GM23338 (cell line): ENCODE measurements around the gene MET.

Experiments used
- CREB1 ChIP-seq: fragments of 250-450 bp; sonication (Bioruptor Pico); IDR thresholded peaks from 2 replicates; pipeline ENCODE4 v1.5.0; 2020; ENCODE audit warnings: low read depth, mild to moderate bottlenecking, moderate library complexity
- ETS1 ChIP-seq: IDR thresholded peaks from 2 replicates; pipeline ENCODE4 v1.6.1; 2016; ENCODE audit warnings: antibody characterized with exemption
- EZH2 ChIP-seq: fragments of 200-600 bp; sonication (generic); IDR thresholded peaks from one replicate; pipeline ENCODE4 v1.8.0; 2017; ENCODE audit warnings: antibody characterized with exemption, mild to moderate bottlenecking, low read depth; ENCODE audit not compliant: unreplicated experiment
- EZH2phosphoT487 ChIP-seq: fragments of 200-600 bp; sonication (generic); IDR thresholded peaks from one replicate; pipeline ENCODE4 v1.8.1; 2018; ENCODE audit warnings: antibody characterized with exemption; ENCODE audit not compliant: unreplicated experiment
- JUNB ChIP-seq: IDR thresholded peaks from one replicate; pipeline ENCODE4 v1.6.1; 2016; ENCODE audit warnings: antibody characterized with exemption; ENCODE audit not compliant: unreplicated experiment
- NANOG ChIP-seq: IDR thresholded peaks from 2 replicates; pipeline ENCODE4 v1.6.1; 2016; ENCODE audit warnings: antibody characterized with exemption, borderline replicate concordance
- POLR2AphosphoS5 ChIP-seq: IDR thresholded peaks from 2 replicates; pipeline ENCODE4 v1.6.1; 2016; ENCODE audit warnings: antibody characterized with exemption, low read depth
- STAT1 ChIP-seq: IDR thresholded peaks from one replicate; pipeline ENCODE4 v1.6.1; 2016; ENCODE audit warnings: antibody characterized with exemption; ENCODE audit not compliant: unreplicated experiment
- TF ChIP-seq, protein P1 (sequence below), 2 experiments: fragments of 200-600 bp in 1 of 2; sonication (generic) in 1 of 2; conservative IDR thresholded peaks; 2 replicates each; pipeline versions ENCODE4 v1.5.1 to v1.6.1; 2016 to 2017; ENCODE audit warnings: antibody characterized with exemption in 2 of 2, low read depth in 2 of 2, mild to moderate bottlenecking in 2 of 2, moderate library complexity in 1 of 2
- TF ChIP-seq, protein P2 (sequence below): IDR thresholded peaks from one replicate; pipeline ENCODE4 v1.6.1; 2018; ENCODE audit warnings: antibody characterized with exemption; ENCODE audit not compliant: unreplicated experiment

GRCh38 chr7:116713918-116714317, 41.9 kb downstream of the MET start:
- TF ChIP-seq, protein P1, sequence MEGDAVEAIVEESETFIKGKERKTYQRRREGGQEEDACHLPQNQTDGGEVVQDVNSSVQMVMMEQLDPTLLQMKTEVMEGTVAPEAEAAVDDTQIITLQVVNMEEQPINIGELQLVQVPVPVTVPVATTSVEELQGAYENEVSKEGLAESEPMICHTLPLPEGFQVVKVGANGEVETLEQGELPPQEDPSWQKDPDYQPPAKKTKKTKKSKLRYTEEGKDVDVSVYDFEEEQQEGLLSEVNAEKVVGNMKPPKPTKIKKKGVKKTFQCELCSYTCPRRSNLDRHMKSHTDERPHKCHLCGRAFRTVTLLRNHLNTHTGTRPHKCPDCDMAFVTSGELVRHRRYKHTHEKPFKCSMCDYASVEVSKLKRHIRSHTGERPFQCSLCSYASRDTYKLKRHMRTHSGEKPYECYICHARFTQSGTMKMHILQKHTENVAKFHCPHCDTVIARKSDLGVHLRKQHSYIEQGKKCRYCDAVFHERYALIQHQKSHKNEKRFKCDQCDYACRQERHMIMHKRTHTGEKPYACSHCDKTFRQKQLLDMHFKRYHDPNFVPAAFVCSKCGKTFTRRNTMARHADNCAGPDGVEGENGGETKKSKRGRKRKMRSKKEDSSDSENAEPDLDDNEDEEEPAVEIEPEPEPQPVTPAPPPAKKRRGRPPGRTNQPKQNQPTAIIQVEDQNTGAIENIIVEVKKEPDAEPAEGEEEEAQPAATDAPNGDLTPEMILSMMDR (conservative IDR thresholded peaks at IDR 0.05; ENCODE audit: low read depth in 2 of 2) = no peak
- no peak for TF ChIP-seq CREB1 (CRISPR knock-in tag)
- no peak for TF ChIP-seq EZH2
- TF ChIP-seq, protein P2, sequence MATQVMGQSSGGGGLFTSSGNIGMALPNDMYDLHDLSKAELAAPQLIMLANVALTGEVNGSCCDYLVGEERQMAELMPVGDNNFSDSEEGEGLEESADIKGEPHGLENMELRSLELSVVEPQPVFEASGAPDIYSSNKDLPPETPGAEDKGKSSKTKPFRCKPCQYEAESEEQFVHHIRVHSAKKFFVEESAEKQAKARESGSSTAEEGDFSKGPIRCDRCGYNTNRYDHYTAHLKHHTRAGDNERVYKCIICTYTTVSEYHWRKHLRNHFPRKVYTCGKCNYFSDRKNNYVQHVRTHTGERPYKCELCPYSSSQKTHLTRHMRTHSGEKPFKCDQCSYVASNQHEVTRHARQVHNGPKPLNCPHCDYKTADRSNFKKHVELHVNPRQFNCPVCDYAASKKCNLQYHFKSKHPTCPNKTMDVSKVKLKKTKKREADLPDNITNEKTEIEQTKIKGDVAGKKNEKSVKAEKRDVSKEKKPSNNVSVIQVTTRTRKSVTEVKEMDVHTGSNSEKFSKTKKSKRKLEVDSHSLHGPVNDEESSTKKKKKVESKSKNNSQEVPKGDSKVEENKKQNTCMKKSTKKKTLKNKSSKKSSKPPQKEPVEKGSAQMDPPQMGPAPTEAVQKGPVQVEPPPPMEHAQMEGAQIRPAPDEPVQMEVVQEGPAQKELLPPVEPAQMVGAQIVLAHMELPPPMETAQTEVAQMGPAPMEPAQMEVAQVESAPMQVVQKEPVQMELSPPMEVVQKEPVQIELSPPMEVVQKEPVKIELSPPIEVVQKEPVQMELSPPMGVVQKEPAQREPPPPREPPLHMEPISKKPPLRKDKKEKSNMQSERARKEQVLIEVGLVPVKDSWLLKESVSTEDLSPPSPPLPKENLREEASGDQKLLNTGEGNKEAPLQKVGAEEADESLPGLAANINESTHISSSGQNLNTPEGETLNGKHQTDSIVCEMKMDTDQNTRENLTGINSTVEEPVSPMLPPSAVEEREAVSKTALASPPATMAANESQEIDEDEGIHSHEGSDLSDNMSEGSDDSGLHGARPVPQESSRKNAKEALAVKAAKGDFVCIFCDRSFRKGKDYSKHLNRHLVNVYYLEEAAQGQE = no peak
- TF ChIP-seq POLR2AphosphoS5 = no peak
- no peak for TF ChIP-seq EZH2phosphoT487
- TF ChIP-seq JUNB = no peak
- no peak for TF ChIP-seq ETS1
- TF ChIP-seq STAT1 = no peak
- no peak for TF ChIP-seq NANOG
